Right ventricle myocardium inferior (tissue), 1 donor: ENCODE measurements around the gene MLANA. TPM values are rescaled to one million over a fixed set of nuclear protein-coding genes. Genes with fewer than 3 reads are reported as not detected.

Experiments
- ATAC-seq: fragments of 200-7000 bp; cut with Tn5 transposase; one replicate; pipeline ENCODE4 v1.9.1; 2020; ENCODE audit warnings: mild to moderate bottlenecking, moderate library complexity
- DNase-seq: peaks from one replicate; pipeline ENCODE4 v3.0.0; 2021; ENCODE audit errors: missing footprints
- intact Hi-C: fragments of 100-400 bp; cut with DNase I; formaldehyde crosslinking; loops from one replicate; pipeline ENCODE4 v1.11.0; 2022
- total RNA-seq: library from RNA; stranded (reverse); fragmentation: NEBNext Ultra II Directional; extraction: Animal tissue kit (Norgen Biotek cat#: 25700); gene quantifications from one replicate; pipeline ENCODE4 v1.2.1, GENCODE V29; 2021
- donor health status: DM: no; HTN: yes; CAD: no; lungs with severe emphysema.

Gene MLANA
- total RNA-seq, 1 donor from 2014 or later = not detected

GRCh38 chr9:5945112-5945511 is 54.4 kb downstream of the MLANA start:
- no peak for ATAC-seq
- no peak for DNase-seq
- intact Hi-C loops = no loop called here

- intact Hi-C loops = no loop called here
- ATAC-seq (peak; percentile 52), DNase-seq (no peak)
Measured at GRCh38 chr9:5947912-5948311, 57.2 kb downstream of the MLANA start.

- no peak for ATAC-seq
- peak; percentile 46 for DNase-seq
- intact Hi-C loops = no loop called here
Measured at GRCh38 chr9:5949103-5949699, 58.5 kb downstream of the MLANA start.

- no peak for DNase-seq
- ATAC-seq = no peak
- intact Hi-C loops = no loop called here
Measured at GRCh38 chr9:5950261-5950660, 59.6 kb downstream of the MLANA start.

- intact Hi-C loops = no loop called here
- DNase-seq = peak; percentile 6
- no peak for ATAC-seq
Measured at GRCh38 chr9:5951686-5952211, 61.1 kb downstream of the MLANA start.

- intact Hi-C loops = no loop called here
- no peak for DNase-seq
Measured at GRCh38 chr9:5953743-5954707, 63.3 kb downstream of the MLANA start.

GRCh38 chr9:5957166-5957565 is 66.5 kb downstream of the MLANA start:
- ATAC-seq = no peak
- intact Hi-C loops = no loop called here
- DNase-seq = no peak

More at GRCh38 chr9:5953743-5954707, 63.3 kb downstream of the MLANA start:
- no peak for ATAC-seq

- intact Hi-C loops = no loop called here
- ATAC-seq (no peak), DNase-seq (no peak)
Measured at GRCh38 chr9:5958273-5958672, 67.6 kb downstream of the MLANA start.

Other genes starting within 250 kb of the MLANA start
- gene ERMP1, start 57.8 kb upstream of the MLANA start, total RNA-seq = 19.9 TPM
- gene RANBP6, start 124.7 kb downstream of the MLANA start, total RNA-seq = 24.2 TPM